HEK293T (cell line): ENCODE data around the gene KIAA1210.

ENCODE experiments used
- ARNT ChIP-seq: fragments of 450-650 bp; IDR thresholded peaks from 2 replicates; pipeline ENCODE4 v1.6.1; 2017; ENCODE audit warnings: mild to moderate bottlenecking
- ZNF384 ChIP-seq: fragments of 450-650 bp; IDR thresholded peaks from 2 replicates; pipeline ENCODE4 v1.6.1; 2016

- TF ChIP-seq ARNT (no peak), ZNF384 (no peak)
Measured at GRCh38 chrX:119040432-119040831, 87.2 kb downstream of the KIAA1210 start.
